GM18868 (cell line): Measurements from ENCODE around the gene HOXC12.

Experiments used
- ATAC-seq: cut with Tn5 transposase; IDR thresholded peaks from one replicate; pipeline ENCODE4 v1.9.1; 2021; ENCODE audit warnings: mild to moderate bottlenecking, moderate library complexity; ENCODE audit not compliant: unreplicated experiment

HOXC12 gene

DNA sequence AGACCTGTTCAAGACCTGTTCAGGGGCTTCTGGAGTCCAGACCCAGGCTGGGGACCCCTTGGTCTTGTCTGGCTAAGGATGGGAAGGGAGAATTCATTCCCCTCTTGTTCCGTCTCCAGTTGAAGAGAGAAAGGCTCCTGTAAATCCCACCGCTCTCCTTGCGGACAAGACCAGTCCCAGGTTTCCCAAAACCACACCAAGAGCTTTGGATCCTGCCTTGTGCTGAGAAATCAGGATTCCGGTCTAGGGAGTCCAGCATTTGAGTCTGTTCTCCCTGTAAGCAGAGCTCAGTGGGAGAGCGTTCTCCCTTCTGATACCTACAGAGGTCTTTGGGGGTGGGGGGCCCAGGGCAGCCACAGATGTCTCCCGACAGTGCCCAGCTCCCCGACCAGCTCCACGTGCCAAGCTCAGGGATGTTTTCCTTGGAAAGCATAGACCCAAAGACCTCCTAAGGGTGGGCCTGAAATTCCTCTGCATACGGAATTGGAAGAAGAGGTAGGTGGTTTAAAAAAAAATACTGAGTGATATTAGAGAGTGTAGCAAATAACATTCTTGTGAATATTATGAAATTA, 14.2 kb upstream of the HOXC12 start:
- no peak for ATAC-seq

DNA sequence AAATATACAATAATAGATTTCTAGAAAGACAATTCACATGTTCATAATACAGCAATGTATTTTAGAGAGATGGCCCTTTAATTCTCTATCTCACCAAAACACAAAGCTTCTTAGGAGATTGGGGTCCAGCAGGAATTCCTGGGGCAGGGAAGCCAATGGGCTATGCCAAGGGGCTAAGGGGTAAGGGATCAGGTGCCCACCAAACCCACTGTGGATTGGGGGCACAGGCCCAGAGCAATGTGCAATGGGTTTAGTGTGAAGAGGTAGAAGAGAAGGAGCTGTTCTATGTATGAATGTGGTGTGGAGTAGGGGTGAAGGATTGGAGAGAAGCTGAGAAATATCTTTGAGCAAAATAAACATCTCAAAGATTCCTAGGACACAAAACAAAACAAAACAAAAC, 13.5 kb upstream of the HOXC12 start:
- no peak for ATAC-seq

DNA sequence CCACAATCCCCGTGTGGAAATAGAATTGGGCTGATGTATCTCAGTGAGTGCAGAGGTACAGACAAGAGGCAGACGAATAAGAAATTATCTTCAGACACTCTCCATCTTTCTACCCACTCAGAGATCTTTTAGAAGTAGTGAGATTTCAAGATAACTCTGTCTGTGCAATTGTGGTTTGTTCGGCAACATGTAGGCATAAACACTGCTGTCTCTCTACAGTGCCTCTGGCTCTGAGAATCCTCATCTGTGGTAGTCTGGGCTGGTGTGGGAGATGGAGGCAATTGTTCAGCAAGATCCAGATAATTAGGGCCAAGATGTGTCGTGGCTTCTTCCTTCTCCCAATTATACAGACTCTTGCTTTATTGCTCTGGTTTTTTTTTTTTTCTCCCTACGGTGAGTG, 13.0 kb upstream of the HOXC12 start:
- no peak for ATAC-seq

DNA sequence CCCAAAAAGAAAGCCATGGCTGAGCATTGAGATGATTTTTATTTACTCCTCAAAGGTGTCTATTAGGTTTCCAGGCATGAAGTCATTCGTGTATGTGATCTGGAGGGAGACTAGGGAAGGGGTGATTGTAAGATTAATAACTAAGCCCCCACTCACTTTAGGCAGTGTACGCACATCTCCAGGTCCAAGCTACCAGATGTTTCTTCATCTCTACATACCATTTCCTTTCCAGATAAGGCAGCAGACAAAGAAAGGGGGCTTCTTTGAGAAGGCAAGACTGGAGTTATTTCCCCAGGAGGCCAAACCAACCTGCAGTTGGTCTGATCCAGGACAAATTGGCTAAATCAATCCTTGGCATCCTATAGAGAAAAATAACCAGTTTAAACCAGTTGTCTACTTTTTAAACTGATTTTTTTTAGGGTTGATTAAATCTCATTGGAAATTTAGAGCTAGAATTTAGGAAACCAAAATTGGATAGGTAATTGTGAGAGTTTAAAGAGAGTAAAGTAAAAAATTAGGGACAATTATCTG, 12.2 kb upstream of the HOXC12 start:
- ATAC-seq = no peak

DNA sequence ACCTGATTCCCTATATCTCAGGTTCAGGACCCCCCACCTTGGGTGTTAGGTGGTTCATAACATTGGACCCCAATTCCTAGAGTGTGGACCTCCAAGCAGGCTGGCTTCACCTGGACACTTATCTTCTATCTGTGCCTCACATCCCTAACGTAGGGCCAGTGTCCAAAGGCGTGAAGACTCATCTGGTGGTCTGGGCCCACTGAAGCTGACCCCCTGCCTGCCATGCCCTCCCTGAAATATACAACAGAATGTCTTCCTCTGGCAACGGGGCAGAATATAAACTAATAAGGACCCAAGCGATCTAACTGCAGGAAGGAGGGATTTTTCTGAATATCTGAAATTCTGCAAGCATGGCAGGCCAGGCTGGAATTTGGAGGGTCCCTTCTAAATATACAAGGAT, 10.5 kb upstream of the HOXC12 start:
- ATAC-seq = no peak

DNA sequence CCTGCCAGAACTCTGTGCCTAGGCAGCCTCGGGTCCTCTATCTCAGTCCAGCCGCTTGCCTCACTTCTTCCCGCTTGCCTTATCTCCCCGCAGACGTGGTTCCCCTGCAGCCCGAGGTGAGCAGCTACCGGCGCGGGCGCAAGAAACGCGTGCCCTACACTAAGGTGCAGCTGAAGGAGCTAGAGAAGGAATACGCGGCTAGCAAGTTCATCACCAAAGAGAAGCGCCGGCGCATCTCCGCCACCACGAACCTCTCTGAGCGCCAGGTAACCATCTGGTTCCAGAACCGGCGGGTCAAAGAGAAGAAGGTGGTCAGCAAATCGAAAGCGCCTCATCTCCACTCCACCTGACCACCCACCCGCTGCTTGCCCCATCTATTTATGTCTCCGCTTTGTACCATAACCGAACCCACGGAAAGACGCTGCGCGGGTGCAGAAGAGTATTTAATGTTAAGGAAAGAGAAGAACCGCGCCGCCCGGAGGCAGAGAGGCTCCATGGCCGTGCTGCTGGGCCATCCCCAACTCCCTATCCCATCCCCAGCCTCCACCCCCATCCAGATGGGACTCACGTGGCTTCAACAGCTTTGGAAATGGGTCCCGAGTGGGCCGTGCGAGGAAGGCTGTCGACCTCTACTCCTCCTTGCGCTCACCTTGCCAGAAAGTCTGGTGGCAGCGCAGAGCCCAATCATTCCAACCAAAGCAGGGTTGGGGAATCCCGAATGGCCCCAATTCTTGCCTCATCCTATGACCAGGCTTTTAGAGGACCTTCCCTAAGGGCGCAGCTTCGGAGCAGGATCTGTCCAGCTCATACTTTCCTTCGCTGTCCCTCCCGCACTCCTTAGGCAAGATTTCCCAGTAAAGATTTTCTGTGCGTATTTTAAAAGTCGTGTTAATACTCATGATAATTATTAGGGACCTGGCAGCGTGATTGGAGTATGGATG, 9.5 kb upstream of the HOXC12 start:
- ATAC-seq = no peak

DNA sequence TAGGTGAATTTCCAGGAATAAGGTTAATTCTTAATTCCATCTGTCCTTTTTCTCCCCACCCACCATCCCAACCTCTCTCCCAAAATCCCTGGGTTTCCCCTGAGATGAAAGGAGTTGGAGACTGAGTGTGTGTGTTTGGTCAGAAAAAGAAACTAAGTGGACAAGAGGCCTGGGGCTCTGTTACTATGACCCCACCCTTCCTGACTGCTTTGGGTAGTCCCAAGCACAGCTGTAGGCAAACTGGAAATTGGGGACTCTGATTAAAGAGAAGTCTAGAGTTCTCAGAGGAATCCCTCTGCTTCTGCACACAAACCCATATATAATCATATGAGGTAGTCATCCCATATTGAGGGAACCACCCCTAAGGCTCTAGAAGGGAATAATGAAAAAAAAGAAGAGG, 7.0 kb upstream of the HOXC12 start:
- no peak for ATAC-seq

DNA sequence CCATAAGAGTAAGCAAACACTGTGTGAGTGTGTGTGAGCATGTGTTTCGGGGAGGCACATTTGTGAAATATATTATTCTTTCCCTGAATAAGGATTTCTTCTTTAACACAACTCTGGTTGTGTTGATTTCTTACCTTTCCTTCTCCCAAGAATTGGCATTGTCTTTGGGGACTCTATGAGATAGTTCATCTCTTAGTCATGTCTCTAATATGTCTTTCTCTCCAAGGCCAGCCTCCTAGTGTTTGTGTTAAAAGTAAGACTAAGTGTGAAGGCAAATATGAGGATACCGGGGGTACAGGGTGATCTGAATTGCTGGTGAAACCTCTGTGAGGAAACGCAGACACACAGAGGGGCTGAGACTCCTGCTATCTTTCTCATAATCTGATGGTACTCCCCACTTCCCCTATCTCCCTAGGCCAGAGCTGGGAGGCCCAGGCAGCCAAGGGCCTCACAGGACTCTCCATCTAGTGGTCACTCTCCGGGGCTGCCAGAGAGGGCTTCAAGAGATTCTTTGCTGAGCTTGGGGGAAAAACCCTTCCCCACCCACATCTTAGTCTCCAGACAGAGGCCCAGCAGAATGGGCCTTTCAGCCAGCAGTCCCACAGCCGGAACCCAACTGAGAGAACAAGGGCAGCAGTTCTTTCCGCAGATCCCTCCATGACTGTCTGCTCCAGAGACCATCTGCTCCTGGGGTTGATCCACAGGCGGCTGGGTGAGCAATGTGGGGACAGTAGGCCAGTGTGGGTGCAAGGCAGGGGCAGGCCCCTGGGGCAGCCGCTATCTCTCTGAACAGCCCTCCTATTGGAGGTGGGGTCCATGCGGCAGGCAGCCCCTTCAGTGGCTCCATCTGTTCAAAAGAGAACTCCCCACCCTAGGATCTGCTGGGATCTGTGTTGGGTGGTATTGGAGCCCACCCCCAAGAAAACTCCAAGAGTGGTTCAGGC, 5.8 kb upstream of the HOXC12 start:
- ATAC-seq = no peak

DNA sequence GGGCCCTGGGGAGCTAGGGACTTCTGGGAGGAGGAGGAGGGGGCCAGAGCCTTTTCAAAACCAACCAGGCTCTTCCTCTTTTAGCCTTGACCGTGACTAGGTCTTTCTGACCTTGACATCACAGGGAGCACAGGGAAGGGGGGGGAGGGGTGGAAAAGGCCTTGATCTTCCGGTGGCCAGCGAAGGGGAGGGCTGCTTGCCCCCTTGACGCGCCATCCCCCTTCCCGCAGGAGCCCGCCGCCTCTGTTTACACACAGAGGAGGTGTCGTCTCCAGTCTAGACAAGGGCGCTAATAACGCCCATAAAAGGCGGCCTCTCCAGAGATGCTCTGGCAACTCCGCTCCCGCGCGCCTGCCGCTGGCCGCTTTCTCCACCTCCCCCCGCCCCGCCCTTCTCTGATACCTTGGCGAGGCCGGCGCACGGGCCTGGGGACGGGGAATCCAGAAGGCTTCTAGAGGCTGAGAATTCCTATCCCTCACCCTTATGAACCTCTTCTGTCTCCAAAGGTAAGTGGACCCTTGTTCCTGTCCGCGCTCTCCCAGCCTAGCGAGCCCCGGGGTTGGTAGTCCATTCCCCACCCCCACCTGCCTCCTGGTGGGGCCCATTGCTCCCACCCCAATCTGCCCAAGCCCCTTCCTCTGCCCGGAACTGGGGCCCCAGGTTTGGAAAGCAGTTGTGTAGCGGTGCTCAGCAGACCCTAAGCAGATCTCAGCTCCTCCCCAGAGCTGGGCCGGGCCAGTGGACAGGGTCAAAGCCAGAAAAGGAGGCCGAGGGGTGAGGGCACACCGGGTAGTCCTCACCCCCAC, 4.9 kb upstream of the HOXC12 start:
- ATAC-seq = no peak

DNA sequence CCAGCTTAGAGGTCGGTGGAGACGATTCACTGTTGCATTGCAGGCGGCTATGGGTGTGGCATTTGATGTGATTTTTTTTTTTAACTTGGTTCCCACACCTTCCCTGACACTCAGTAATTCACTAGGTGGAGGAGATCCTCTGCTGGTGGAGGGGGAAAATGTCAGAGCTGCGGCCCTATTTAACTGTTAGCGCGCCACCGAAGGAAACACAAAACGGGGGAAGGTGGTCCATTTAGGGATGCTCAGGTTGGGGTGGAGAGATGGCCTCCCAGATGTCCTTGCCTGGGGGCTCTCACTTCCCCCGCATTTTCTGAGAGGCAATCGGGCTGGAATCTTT, 4.3 kb upstream of the HOXC12 start:
- no peak for ATAC-seq

DNA sequence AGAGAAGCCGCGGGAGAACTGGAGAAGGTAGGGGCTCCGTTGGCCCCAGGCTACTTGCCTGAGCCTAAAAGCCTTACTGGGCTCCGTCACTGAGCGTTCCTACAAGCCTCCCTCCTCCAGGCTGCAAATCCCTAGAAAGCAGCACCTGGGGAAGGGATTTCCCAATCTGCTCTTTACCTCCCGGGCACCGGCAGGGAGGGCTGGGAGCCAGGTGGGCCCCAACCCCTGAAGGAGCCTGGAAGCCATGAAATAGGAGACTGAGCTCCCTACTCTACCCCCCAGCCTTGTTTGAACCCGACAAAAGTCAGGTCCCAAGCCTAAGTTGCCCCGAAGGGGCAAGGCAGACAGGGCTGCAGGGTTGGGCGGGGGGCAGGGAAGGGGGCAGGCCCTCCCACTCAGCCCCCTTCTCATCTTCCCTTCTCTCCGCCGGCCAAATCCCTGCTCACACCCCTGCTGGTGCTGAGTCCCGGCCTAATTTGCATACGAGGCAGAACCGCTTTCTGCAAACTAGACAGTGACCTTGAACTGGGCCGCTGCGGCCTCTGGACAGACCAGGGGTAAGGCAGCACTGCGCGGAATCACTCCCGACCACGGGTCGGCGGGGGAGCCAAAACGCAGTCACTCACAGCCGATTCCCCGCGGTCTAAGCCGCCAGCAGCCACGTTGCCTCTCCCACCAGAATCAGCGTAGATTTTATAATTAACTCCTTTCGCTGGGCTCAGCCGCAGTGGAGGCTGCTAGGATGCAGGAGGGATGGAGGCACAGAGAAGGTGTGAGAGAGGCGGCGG, 3.7 kb upstream of the HOXC12 start:
- ATAC-seq = no peak

DNA sequence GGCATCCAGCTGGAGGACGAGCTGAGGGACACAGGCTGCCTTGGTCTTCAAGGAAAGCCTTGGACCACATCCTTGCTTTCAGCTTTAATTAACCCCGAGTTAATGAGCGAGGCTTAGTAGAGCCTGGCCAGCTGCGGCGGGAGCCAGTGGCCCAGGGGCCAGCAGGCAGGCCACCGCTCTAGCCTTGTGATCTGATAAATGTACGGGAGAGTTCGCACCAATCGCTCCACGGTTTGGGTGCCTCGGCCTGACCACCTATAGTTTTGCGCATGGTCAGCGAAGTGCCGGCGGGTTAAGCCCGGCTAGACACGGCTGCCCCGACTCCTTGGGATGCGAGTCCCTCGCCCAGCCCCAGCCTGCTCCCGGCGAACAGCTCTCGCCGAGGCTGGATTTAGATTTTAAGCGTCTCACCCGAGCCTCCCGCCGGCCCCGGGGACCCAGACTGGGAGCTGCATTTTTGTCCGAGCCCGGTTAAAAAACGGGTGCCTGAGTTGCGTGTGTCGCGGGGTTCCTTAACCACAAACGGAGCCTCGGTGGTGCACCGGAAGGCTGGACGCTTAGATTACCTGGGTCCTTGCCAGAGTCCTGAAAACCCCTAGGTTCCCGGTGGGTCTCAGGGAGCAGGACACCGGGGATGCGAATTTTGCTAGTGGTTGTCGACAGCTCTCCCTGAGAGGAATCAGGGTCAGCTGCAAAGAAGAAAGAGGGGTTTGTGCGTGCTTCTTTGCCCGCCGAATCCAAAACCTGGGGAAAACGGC, 2.9 kb upstream of the HOXC12 start:
- ATAC-seq = no peak

DNA sequence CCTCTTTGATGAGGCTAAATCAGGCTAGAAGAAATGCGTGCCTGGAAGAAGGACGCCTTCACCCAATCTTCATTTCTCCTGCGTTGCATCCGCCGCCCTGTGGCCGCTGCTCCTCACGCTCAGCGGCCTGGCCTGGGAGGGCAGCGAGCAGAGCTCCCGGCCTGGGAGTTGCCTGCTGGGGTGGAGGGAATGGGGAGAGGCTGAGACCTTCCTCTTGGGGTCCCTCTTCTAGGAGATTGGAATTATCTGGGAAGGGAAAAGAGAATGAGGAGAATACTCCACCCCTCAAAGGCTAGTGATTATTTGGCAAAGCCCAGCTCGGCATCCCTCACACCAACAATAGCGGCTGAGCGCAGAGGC, 2.4 kb upstream of the HOXC12 start:
- ATAC-seq = no peak

DNA sequence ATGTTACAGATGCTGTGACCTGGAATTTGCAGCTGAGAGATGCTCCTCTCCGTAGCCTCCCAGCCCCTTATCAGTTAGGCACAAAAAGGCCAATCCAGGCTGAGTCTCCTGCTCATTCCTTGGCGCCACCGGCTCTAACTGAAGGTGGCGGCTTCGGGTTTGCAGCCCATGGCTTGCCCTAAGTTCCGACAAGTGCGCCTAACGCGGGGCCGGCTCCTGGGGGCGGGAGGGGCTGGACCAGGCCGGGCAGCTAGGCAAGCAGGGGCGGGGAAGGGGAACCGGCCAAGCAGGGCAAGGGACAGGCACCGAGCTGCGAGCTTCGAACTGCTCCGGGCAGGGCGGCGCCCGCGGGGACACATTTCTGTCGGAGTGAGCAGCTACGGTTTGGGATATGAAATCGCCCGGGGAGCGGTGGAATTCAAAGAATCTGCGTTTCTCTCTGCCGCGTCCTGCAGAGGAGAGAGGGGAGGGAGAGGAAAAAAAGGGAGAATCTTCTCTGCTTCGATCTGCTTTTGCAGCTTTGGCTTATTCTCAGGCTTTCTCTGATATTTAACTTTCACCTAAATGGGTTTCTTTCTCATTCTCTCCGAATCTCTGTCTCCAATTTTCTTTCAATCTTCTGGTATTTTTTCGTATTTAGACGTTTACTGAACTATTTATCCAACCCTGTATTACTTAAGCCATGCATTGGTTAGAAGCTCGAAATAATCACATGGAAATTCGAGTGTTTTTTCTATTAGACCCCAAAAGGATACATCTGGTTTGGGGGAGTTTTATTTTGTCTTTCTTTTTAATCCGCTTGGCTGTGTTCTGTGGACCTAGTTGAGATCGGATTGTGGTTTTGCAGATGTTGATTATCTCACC, 1.6 kb upstream of the HOXC12 start:
- no peak for ATAC-seq

DNA sequence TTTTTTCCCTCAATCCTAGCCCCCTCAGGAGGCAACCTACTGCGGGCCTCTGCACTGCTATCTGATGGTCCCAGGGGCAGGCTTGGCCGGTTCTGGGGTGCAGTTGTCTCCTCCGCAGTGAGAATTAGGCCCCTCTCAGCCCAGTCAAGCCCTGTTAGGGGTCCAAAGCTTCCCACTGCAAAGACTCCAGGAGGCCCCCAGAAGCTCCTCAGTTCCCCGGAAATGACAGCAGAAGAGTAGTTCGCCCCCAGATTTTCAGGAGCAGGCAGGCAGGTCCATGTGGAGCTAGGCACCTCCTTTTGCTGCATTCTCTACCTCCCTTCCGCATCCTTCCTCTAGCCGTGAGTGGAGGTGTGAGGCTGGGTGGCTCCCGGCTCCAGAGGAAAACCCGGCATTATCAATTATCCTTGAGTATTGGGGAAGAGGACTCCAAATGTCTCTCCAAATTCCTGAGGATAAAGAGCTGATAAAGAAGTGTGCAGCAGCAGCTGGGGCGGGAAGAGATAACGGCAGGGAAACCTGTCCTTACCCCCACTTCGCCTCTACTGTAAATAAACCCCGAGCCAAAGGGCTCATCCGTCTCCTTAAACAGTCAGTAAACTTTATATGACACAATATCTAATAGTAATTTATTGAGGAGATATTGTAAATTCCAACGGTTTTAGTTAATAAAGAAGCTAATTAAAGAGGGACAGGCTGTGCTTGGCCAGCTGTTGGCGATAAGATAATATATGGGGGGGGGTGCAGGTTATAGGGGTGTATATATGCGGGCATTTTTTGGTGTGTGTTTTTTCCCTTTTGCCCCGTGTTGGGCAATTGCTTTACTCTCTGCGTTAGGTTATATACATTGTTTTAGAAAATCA, 641 bp upstream of the HOXC12 start:
- ATAC-seq = no peak

DNA sequence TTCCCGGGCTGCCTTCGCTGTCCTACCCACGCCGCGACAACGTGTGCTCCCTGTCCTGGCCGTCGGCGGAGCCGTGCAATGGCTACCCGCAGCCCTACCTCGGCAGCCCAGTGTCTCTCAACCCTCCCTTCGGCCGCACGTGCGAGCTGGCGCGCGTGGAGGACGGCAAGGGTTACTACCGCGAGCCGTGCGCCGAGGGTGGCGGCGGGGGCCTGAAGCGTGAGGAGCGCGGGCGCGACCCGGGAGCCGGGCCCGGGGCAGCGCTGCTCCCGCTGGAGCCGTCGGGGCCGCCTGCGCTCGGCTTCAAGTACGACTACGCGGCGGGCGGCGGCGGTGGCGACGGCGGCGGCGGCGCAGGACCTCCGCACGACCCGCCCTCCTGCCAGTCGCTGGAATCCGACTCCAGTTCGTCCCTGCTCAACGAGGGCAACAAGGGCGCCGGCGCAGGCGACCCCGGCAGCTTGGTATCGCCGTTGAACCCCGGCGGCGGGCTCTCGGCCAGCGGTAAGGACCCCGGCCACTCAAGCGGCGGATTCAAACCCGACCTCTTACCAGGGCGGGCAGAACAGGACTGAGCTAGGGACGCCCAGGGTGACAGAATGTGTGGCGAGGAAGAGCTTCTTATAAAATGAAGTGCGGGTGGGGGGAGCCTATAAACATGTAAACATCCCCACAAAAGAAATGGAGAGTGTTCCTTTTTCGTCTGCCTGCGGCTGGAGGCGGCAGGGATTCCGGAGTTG, 503 bp downstream of the HOXC12 start:
- ATAC-seq = no peak
